HG03039 (cell line): ENCODE data around the gene NR3C2.
"Not testable (repeated sequence)": the region's sequence is repeated elsewhere in the genome, so short reads cannot be mapped to it uniquely, and the experiment has no call there.

ENCODE experiments used
- ATAC-seq: cut with Tn5 transposase; IDR thresholded peaks from one replicate; pipeline ENCODE4 v1.9.1; 2021; ENCODE audit warnings: mild to moderate bottlenecking, moderate library complexity; ENCODE audit not compliant: unreplicated experiment

NR3C2 gene

DNA sequence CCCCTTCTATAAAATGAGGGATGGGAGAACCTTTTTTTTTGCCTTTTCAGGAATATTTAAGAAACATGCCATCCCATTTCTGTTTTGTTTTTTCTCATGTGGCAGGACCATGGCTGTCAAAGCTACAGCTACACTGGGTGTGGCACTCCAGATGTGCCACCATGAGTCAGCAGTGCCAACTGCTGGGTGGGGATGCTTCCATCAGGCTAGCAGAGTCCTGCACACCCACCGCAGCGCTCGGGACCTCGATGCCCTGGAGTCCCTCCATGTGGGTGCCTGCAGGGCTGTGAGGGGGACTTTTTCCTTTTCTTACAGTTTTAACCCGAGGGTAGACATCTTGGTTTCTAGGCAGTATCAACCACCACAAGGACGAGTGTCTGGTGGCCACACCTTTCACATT, 352.6 kb downstream of the NR3C2 start:
- no peak for ATAC-seq

GRCh38 chr4:148083073-148083472, 359.1 kb downstream of the NR3C2 start:
- not testable (repeated sequence) for ATAC-seq

DNA sequence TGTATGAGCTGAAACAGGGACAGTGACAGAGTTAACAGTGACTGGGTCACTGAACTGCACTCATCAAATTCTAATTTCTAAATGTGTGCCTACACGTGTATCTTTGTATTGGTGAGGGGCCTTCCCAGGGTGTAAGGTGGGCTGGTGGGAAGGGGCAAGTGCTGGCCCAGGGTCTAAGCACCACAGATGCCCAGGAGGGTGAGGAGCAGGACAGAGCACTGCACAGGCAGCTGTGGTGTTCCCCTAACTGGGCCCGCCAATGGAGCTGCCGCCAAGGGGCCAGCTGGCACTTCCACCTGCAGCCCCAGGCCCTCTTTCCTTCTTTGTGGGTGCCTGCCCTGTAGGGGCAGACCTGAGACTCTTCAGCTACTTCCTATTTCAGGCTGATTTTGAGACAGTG, 360.5 kb downstream of the NR3C2 start:
- no peak for ATAC-seq

GRCh38 chr4:148081267-148081666, 360.9 kb downstream of the NR3C2 start:
- no peak for ATAC-seq

GRCh38 chr4:148079961-148080360, 362.3 kb downstream of the NR3C2 start:
- ATAC-seq = no peak

GRCh38 chr4:148078061-148078460, 364.2 kb downstream of the NR3C2 start:
- ATAC-seq = no peak

GRCh38 chr4:148077581-148077980, 364.6 kb downstream of the NR3C2 start:
- no peak for ATAC-seq

- no peak for ATAC-seq
These were observed 365.2 kb downstream of the NR3C2 start for GRCh38 chr4:148076964-148077363.

DNA sequence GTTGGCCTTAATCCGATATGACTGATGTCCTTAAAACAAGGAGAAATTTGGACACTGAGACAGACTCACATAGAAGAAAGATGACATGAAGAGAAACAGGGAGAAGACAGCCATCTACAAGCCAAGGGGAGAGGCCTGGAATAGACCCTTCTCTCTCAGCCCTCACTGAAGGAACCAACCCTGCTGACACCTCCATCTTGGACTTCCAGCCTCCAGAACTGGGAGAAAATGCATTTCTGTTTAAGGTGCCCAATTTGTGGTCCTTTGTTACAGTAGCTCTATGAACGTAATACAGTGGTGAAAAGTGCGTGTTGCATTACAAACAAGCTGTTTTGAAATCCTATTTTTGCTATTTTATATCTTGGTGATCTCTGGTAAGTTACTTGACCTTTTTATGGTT, 366.8 kb downstream of the NR3C2 start:
- no peak for ATAC-seq

GRCh38 chr4:148074462-148074861, 367.8 kb downstream of the NR3C2 start:
- ATAC-seq = no peak

DNA sequence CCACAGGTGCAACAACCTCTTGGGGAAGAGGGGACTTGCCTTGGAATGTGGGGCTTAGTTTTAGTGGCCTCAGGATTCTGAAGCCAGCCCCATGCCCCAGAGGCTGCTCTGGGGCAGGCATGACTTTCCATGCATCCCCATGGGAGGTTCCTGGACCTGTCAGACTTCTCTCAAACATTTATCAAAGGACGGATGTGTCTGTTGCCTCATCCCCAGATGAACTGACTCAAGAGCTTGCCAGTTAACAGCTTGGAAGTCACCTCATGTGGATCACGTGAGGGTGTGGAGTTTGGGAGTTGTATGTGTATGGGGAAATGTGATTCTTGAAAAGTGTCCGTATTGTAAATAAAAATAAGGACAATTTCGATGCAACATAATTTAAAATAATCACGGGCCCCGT, 368.9 kb downstream of the NR3C2 start:
- no peak for ATAC-seq

GRCh38 chr4:148072789-148073188, 369.4 kb downstream of the NR3C2 start:
- no peak for ATAC-seq

DNA sequence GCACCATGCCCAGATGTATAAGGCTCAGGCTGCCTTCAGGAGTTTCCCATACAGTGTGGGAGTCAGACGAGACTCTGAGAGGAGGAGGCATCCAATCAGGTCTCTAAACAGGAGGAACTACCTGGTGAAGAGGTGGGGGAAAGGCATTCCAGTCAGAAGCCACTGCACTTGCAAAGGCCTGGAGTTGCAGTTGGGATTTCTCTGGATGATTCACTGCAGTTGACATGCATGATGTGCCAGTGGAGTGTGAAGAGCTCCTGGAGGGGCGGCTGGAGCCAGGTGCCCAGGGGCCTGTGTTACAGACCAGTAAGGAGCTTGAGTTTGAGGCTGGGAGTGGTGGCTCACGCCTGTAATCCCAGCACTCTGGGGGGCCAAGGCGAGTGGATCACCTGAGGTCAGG, 371.2 kb downstream of the NR3C2 start:
- no peak for ATAC-seq

DNA sequence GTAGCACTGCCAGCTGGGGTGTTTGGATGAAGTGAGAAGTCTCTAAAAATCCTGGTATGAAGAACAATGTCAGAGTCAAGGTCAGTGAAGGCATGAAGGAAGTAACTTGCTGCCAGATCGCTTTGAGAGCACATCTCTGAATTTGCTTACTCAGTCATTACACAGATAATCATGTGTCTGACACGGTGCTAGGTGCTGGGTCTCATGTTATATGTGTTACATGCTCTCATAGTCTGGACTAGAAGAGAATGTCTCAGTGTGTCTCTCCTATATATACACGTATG, 372.4 kb downstream of the NR3C2 start:
- ATAC-seq = no peak

DNA sequence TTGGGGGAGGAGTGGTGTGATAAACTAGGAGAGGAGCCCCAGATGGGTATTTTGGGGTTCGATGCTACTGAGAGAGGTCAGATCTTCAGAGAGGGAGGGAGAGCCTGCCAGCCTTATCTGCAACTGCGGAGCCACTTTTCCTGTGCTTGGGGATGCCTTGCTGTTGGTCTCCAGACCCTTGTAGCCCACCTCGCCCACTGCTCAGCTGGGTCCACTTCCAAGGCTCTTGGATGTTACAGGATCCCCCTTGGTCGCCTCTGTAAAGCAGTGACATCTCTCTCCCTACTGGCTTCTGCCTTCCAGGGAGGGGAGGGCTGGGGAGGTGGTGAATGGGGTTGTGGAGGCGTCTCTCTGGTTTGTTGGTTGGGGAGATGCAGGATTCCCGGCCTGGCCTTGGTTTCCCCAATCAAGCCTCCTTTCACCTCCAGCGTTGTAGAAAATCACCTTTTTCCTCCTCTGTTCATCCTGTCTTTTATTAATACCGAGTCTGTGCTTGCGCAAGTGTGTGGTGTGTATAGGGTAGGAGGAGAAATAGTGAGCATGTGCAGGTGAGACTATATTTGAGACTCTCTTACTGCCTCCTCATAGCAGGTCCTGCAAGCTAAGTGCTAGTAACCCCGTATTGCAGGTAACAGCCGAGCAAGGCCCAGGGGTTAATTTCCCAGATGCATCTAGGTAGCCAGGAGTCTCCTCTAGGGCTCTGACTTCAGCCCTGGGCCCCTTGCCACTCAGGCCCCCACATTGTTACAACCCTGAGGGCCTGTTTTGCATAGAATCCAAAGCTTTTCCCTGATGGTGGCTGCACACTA, 372.9 kb downstream of the NR3C2 start:
- ATAC-seq = no peak

DNA sequence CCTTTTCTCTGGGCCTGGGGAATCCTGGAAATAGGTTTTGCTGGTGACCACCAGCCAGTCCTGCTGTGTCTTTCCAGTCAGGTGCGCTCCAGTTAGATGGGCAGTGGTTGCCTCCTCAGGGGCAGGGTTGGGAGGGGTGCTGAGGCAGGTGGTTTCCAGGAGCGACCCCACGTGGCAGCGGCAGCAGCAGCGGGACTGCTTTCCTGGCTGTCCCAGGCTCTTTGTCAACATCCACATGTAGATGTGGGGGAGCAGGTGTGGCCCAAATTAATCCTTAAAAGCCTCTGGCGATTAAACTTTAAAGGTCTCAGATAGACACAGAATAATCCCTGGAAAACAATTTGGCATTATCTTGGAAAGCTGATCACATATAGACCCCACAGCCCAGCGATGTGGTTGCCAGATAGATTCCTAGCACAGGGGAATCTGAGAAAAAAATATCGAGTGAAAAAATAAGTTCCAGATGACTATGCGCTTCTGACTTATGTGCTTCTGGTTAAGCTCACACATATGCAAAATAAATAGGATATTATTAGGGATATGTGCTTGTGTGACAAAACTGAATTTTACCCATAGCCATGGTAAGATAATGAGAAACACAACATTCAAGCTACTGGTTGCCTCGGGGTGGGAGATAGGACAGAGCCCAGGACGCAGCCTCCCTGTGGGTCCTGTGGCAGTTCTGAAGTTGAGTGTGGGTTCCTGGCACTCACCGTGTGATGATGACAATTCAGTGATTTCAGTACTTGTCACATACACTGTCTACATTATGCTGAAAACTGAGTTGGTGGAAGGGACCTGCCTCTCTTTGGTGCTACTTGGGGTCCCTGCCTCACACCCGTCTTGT, 373.9 kb downstream of the NR3C2 start:
- no peak for ATAC-seq

DNA sequence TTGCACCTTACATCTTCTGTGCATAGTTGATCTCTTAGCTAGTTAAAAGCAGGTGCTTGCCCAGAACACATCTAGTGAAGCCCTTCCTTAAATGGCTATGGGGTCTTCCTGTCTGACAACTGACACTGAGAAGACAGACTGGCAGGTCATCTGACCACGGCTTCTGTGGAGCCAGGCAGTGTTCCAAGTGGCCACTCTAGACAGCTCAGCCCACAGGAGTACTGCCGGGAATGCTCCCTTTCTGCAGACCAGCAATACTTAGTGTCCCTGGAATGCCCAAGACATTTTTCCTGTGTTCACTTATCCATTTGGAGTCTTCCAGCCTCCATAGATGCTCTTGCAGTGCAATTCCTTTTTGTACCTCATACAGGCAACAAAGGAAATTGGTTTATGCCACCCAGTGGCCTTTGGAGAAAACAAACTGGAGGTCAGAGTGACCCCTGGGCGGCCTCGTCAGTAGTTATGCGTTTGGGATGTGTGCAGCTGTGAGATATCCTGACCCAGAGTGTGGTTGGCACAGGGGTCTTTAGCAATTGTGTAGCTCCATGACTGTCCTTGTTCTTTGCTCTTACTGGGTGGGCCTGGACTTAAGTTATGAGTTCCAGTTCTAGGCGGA, 374.8 kb downstream of the NR3C2 start:
- ATAC-seq = no peak

- ATAC-seq = no peak
These were observed 377.1 kb downstream of the NR3C2 start for GRCh38 chr4:148065075-148065474.

- no peak for ATAC-seq
These were observed 377.8 kb downstream of the NR3C2 start for GRCh38 chr4:148064451-148064850.

DNA sequence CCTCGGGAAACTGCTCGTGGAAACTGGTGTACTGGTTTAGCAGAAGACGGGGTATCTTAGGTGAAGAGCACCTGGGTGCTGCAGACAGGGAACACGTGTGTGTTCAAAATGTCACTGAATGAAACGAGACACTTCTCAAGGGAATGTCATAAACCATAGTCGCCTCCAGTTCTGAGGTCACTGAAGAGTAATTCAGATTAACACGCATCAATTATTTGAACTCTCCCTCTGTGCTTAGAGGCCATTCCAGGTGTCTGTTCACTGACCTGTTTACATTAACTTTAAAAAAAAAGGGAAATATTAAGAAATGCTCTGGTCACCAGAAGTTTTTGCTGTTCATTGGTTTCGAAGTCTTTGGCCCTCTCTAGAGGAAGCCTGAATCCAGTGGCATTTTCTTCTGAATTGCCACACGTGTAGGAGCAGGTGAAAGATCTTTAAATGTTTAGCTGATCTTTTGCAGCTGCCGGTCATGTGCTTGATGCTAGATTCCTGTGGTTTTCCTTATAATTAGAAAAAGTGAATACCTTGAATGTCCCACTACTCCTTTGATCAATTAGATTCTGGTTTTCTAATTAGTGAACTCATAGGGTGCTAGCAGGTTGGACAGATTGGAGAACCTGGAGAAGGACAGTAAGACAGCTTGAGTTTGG, 379.8 kb downstream of the NR3C2 start:
- ATAC-seq = no peak

DNA sequence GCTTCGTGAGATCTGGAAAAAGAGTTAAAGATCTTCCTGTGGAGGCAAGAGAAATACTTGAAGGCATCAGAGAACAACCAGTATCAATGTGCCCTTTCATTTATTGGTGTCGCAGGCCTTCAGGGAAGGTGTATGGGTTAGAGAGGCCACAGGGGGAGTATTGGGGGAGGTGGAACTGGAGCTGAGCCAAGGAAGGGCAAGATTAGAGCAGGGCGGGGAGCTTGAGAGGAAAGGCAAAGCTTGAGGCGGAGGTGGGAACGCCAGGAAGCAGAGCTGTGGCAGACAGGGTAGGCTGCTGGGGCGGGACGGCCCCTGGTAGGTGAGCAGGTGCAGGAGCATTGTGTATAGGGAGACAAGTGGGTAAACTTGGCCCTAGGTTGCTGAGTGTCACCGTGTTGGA, 380.4 kb downstream of the NR3C2 start:
- no peak for ATAC-seq

DNA sequence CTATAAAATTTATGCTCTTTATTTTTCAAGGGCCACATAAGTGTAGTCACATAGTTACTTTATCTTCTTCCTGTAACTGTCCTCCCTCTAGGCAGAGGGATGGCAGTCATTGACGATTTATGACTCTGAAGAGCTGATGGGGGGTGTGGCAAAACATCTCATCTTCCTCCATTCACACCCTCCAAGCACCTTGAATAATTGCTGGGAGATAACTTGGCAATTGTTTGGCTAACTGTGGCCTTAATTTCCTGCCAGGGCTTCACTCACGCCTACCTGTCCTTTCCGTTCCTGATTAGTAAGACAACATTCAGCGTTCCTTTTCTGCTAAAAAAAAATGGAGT, 381.1 kb downstream of the NR3C2 start:
- ATAC-seq = no peak
